22Rv1 (cell line): ENCODE results near the gene NOS3.
A peak's percentile ranks its signal among the peaks of the same experiment; 100 is the strongest.

ENCODE experiments used
- H3K27ac ChIP-seq: fragments of 450-650 bp; 2 replicates; pipeline ENCODE4 v1.5.1; 2017
- ZFX ChIP-seq: fragments of 450-650 bp; IDR thresholded peaks from 2 replicates; pipeline ENCODE4 v1.6.1; 2017; ENCODE audit warnings: antibody characterized with exemption, borderline replicate concordance
- TF ChIP-seq, protein P1 (sequence below): fragments of 450-650 bp; IDR thresholded peaks from 2 replicates; pipeline ENCODE4 v1.5.1; 2017; ENCODE audit warnings: mild to moderate bottlenecking

Gene NOS3

DNA sequence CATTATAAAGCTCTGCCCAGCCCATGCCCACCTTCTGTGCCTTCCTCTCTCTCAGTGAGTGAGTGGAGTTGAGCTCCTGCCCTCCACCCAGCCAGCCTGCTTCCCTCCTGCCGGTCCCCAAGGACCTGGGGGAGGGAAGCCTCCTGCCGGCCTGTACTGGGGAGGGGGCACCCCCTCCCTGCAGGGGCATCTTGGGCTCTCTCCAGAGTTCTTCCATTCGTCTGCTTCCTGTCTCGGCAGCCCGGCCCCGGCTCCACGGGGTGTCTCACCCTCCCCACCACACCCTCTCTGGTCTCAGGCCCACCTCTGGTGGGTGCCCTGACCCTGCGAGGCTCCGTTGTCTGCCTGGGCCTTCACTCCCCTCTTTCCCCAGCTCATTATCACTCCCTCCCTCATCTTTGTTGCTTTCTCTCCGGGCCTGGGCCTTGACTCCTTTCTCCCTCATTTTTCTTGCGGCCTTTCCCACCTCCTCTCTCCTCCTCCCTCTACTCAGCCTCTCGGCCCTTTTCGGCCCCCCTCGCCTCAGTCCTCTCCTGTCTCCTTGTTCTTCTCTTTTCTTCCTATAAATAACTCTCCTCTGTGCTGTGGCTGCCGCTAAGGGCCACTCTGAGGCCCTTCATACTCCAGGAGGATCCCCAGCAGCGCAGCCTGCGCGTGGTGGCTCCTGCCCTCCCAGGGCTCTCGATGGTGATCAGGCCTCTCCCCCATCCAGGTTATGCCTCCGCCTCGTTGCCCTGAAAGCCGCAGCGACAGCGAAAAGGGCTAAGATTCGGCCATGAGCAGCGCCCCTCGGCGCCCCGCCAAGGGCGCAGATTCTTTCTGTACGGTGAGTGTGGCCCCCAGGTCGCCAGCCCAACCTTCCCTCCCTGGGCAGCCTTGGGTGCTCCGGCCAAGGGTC lies 70.6 kb downstream of the NOS3 start:
- H3K27ac ChIP-seq = peak overlapping the region; percentile 96
- TF ChIP-seq ZFX = no peak
- TF ChIP-seq, protein P1, sequence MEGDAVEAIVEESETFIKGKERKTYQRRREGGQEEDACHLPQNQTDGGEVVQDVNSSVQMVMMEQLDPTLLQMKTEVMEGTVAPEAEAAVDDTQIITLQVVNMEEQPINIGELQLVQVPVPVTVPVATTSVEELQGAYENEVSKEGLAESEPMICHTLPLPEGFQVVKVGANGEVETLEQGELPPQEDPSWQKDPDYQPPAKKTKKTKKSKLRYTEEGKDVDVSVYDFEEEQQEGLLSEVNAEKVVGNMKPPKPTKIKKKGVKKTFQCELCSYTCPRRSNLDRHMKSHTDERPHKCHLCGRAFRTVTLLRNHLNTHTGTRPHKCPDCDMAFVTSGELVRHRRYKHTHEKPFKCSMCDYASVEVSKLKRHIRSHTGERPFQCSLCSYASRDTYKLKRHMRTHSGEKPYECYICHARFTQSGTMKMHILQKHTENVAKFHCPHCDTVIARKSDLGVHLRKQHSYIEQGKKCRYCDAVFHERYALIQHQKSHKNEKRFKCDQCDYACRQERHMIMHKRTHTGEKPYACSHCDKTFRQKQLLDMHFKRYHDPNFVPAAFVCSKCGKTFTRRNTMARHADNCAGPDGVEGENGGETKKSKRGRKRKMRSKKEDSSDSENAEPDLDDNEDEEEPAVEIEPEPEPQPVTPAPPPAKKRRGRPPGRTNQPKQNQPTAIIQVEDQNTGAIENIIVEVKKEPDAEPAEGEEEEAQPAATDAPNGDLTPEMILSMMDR = no peak

DNA sequence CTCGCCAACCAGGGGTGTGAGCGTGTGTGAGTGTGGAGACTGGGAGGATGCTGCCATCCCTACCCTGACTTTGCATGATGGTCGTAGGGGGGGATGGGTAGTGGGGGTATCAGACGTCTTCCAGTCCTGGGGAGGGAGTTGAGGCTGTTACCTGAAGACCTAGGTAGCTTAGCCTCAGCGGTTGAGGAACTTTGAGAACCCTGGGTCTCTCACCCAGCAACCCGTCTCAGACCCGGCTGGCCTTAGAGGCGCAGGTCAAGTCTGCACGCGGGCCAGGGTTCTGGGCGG lies 71.2 kb downstream of the NOS3 start:
- peak overlapping the region; percentile 96 for H3K27ac ChIP-seq
- TF ChIP-seq ZFX = no peak
- TF ChIP-seq, protein P1 = no peak

DNA sequence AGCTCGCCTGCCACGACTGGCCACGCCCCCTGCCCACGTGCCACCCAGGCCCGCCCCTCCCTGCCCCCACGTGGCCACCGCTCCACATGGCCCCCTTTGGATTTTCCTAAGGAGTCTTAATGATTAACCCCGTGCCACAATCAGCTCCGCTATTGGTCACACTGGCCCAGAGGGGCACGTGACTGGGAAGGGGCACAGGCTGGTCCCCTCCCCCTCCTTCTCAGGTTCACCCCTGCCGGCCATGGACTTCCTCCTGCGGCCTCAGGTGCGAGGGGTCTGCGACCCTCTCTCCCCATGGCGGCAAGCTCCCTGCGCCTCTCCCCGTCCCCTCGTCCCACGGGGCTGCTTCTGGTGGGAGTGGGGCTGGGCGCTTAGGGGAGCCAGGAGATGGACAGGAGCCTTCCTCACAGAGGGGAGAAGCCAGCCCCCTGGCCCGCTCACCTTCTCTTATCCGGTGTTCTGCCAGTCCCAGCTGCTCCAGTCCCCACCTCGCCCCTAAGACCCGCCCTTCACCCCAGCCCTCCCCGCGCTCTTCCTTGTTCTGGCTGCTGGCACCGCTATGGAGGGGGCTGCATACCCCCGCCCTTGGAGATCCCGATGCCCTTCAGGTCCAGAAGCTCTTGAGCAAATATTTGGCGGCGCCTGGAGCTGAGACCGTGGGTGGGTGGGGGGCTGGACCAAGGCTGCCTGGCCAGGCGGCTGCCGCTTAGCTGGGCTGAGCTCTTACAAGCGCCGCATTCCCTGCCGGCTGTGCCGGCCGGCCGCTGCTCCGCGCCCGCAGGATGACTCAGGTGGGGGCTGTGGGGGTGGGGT lies 71.8 kb downstream of the NOS3 start:
- H3K27ac ChIP-seq = peak overlapping the region; percentile 96
- TF ChIP-seq, protein P1 = no peak
- TF ChIP-seq ZFX = no peak

DNA sequence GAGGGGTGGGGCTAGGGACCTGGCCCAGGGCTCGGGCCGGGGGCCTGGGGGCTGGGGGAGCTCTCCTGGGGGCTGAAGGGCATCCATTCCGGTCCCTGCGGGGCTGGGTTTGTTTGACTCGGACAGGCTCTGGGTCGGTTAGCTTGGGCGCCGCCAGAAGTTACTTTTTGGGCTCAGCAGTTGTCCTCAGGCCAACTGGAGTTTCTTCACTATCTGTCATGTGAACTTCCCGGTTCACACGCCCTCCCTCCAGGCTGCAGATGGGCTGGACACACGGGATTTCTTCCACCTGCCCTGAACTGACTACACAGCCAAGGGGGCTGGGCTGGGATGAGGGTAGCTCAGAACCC lies 72.4 kb downstream of the NOS3 start:
- peak overlapping the region; percentile 96 for H3K27ac ChIP-seq
- TF ChIP-seq ZFX = no peak
- TF ChIP-seq, protein P1 = no peak
